HG03521 (cell line): ENCODE results near the gene USP13.

Experiments used
- ATAC-seq: cut with Tn5 transposase; IDR thresholded peaks from one replicate; pipeline ENCODE4 v1.9.1; 2021; ENCODE audit warnings: mild to moderate bottlenecking, moderate library complexity; ENCODE audit not compliant: unreplicated experiment

The USP13 gene

GRCh38 chr3:179694731-179695130 lies 41.9 kb downstream of the USP13 start:
- ATAC-seq, result no peak

DNA sequence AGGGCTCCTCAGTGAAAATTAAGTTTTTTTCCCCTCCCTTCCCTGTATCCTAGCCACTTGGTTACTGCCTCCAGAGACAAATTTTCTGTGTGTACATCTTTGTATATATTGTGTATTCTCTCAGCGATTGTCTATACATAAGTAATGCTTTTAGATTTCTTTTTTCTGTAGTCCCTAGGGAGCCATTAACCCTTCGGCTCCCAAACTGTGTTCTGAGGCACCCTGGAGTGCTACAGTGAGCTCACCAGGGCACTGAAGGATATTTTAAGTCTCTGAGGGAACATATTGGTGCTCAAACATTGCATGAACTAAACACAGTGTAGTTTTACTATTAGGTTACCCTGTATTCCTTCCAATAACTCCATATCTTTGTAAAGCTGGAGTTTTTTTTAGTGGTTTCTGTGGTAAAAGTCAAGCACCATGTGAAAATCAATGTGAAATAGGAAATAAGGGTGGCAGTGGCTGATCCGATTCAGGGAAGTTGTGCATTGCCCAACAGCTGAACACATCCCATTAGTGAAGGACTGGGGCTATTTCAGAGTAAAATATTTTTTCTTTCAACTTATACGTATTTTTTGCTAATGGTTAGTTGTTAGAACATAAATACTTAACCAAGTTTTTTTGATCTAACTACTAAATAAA lies 43.0 kb downstream of the USP13 start:
- ATAC-seq, result no peak

- no peak for ATAC-seq
These were observed 45.0 kb downstream of the USP13 start for GRCh38 chr3:179697736-179698332.

DNA sequence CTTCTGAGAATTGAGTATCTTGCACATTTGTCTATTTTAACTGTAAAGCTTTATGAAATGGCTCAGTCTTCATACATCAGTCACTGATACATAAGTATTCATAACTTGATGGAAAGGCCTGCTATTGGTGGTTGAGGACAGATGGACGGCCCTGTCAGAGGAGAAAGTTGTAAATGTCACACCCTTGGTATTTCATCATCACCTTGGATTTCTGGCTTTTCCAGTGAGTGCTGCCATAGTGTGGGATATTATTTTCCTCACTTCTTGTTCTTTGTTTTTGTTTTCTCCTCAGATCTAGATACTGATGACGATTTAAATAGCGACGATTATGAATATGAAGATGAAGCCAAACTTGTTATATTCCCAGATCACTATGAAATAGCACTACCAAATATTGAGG lies 47.9 kb downstream of the USP13 start:
- ATAC-seq, result no peak

- no peak for ATAC-seq
These were observed 48.5 kb downstream of the USP13 start for GRCh38 chr3:179701176-179701827.

DNA sequence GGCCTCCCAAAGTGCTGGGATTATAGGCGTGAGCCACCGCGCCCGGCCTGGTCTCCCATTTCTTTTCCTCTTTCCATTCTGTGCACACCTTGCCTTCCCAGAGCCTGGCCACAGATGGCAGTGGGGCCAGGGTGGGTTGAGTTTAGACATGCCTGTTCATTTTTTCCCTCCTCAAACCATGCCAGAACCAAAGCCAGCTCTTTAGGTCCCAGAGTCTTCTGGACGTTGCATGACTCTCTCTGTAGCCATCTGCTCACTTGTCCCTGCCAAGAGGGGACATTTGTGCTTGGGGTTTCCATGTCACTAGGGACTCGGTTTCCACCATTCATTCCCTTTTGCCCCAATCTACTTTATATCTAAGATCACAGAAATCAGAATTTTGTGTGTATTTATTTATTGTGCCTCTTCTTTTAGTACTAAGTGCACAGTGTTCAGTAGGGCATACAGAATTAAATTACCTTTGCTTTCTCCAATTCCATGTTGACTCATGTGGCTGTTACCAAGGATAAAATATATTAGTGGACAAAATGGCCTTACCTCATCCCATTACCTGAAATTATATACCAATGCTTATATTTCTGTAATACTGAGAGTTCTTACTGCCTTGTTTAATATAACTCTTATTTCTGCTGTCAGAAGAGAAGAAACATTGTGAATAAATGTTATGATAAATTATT lies 49.6 kb downstream of the USP13 start:
- ATAC-seq, result no peak

DNA sequence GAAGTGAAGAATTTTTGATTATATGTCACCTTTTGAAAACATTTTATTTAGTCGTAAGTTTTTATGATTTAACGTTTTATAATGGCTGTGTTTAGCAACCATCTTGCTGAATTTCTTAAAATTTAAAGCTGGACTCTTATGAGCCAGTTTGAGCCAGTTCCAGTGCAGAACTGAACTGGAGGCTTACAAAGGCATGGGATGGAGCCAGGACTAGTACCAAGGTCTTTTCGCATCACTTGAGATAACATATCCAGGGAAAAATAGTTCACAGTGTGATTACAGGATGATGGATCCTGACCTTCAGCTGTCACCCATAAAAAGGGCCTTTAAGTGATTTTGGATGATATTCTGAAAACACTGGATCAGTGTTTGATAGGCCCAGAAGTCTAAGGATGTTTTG lies 51.0 kb downstream of the USP13 start:
- no peak for ATAC-seq

DNA sequence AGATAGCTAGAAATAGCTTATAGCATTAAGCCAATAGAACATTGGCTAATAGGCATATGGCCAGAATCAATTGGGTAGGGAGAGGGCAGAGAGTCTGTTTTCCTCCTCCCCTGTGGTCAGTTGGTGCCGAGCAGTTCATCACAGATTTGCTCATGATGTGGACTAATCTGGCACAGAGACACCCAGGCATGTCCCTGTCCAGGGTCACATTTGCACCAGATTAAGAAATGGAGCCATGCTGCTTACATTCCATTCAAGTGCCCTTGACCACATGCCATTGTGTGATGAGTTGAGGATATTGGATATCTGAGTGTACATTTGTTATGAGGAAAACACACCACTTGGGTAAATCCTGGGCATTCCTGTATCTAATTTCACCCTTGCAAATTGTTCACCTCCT lies 53.4 kb downstream of the USP13 start:
- no peak for ATAC-seq

DNA sequence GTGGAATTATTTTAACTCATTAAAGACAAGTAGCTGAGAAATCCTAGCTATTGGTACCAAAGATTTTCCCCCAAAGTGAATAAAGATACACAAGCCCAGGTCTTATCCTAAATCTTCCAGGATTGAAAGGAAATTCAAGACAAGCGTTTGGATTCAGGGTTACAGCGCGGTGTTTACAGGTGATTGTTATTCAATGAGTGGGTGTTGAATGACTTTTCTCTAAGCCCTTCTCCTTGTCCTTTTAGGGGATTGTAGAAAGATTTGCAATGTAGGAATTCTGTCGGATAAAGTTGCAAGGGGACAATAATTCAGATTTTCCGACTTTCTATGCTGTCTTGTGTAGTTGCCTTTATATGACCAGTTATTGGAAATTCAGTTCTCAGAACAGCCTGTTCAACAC lies 57.2 kb downstream of the USP13 start:
- ATAC-seq, result no peak

- ATAC-seq, result no peak
These were observed 60.8 kb downstream of the USP13 start for GRCh38 chr3:179713643-179714090.

GRCh38 chr3:179715582-179715981 lies 62.7 kb downstream of the USP13 start:
- ATAC-seq, result no peak

DNA sequence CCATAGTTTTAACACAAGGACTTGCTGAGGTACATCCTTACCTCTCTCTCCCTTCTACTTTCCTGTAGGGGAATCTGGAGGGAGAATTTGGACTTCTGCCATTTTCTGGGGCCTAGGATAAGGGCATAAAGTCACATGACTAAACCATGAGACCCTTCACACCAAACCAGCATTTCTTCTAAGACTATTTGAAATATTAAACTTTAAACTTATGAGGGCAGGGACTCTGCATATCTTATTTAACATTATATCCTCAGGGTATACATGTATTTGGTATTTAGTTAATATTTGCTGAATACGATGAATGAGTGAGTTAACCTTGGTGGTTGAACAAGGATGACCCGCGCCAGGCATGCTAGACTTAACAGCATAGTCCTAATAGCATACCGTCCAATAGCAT lies 63.4 kb downstream of the USP13 start:
- no peak for ATAC-seq

GRCh38 chr3:179716811-179717210 lies 64.0 kb downstream of the USP13 start:
- ATAC-seq, result no peak

DNA sequence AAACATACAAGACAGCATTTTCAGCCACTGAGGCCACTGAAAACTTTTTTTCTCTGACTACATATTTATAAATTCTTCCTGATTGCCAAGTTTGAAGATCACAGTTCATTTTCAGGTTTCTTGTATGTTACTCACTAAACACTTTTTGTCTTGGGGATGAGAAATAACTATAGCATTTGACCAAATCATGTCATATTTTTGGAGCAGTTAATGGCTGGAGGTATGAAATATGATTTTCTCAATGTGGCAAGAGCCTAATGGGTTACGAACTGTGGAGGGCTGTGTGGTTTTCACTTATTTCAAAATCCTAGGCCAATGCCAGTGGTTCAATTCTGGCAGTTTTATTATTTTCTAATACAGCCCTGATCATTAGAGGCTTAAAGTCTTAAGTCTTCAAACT lies 64.4 kb downstream of the USP13 start:
- no peak for ATAC-seq

DNA sequence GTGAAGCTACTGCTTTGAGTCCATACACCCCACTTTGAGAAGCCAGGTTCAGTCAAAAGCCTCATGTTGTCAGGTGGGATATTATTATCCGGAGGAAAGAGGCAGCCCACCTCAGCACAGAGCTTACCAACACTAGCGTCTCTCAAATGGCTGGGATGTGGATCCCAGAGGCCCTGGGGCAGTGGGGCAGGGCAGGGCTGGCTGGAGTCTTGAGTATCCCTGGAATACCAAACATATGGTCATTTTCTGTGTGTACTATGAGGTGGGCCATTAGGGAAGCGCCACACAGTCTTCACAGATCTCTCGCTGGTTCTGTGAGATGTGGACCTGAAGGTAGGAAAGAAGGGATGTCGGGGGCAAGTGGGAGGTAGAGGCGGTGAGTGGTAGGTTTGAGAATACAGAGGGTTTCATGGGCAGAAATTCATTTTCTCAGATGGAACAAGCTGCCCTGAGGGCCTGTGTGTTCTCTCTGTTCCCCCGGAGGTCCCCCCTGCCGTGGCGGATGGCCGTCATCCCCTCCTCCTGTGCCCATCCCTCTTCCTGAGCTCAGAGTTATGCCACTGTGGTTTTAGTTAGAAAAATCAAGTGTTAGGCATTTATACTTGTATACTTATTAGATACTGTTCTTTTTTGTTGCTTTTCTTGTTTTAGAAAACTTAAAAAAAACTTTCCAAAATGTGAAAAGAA lies 66.4 kb downstream of the USP13 start:
- no peak for ATAC-seq

- no peak for ATAC-seq
These were observed 67.4 kb downstream of the USP13 start for GRCh38 chr3:179720196-179720595.

GRCh38 chr3:179723617-179724016 lies 70.8 kb downstream of the USP13 start:
- ATAC-seq, result no peak

DNA sequence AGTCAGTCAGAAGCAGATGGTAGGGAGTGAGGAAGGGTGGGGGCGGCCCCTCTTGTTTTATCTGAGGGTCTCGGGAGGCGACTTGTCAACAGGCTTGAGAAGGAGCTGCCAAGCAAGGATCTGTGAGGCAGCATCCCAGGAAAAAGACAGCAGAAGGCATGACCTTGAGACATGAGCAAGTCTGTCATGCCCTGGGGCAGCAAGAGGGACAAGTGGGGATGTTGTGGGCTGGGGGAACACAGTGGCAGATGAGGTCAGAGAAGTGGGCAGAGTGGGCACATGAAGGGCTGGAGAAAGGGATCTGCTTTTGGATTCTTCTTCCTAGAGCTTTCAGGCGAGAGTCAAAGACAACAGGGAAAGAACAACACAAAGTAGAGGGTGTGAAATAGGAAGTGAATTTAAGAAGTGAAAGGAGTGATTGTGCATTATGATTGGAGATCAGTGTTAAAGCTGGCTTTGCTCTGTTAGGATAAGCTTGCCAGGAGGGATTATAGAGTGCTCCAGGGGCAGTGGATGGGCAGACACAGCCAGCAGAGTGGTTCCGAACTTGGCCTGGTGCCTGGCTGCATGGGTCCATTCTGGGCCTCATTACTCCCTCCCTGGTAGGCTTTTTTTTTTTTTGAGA lies 73.3 kb downstream of the USP13 start:
- ATAC-seq, result no peak

DNA sequence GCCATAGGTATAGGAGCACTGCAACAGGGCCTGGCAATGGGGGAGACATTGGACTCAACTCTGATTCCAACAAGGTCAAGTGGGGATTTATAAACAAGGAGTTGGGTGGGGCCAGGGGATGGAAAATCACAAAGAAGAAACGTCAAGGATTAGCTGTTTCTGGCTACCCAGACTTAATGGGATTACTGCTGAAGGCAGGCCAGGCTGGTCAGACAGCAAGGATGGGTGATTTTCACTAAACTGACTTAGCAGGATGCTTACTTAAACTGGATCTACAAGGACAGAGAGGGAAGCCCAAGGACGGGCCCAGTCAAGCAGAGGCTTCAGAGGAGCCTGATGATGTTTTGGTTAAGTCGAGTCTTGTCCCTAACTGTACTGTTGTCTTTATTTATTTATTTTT lies 76.2 kb downstream of the USP13 start:
- ATAC-seq, result no peak

DNA sequence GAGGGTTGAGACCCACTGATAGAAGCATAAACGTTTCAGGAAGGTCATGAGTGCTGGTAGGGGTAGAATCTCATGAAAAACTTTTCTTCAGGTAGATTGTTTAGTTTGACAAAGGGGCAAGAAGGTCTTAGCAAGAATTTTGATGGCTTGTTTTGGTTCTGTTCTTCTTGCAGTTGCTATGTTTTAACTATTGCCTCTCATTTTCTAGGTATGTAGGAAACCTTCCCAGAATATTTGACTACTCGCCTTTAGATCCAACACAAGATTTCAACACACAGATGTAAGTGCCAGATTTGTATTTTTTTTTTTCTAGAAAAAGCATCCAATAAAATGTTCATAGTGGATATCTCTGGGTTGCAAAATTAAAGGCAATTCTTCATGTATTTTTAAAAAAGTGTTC lies 77.1 kb downstream of the USP13 start:
- ATAC-seq, result no peak

- no peak for ATAC-seq
These were observed 77.7 kb downstream of the USP13 start for GRCh38 chr3:179730506-179730905.
